Endothelial cell of umbilical vein (primary cell): ENCODE data around the gene KCP. TPM values are rescaled to one million over a fixed set of nuclear protein-coding genes. Genes with fewer than 3 reads are reported as not detected.

Experiments
- BruUV-seq: library from RNA; stranded (reverse); fragments of 400-500 nt; replicated peaks from 2 replicates; lab custom pipeline; 2021; lab: Mats Ljungman, UMichigan
- CTCF ChIA-PET: fragments of 300-600, 350-600 bp; sonication (Branson Sonifier 250); formaldehyde crosslinking; loops from one replicate; lab custom pipeline; 2021; ENCODE audit warnings: antibody characterized with exemption, inconsistent platforms; lab: Charles Lee
- POLR2A ChIA-PET: fragments of 300-600, 350-600 bp; sonication (Branson Sonifier 250); formaldehyde crosslinking; loops from one replicate; lab custom pipeline; 2021; ENCODE audit warnings: antibody characterized with exemption, inconsistent platforms; lab: Charles Lee
- DNase-seq: peaks from one replicate; pipeline ENCODE4 v3.0.0-alpha.2; 2011; ENCODE audit warnings: low read depth, low spot score
- FAIRE-seq: peaks from 2 replicates; lab custom pipeline; 2011; peaks lifted over from hg19 to GRCh38; lab: Jason Lieb, UNC
- H2AFZ ChIP-seq: 2 replicates; pipeline ENCODE4 v1.6.0; 2012; ENCODE audit warnings: low read depth, low read length, control low read depth, inconsistent platforms
- H3K27ac ChIP-seq: 2 replicates; pipeline ENCODE4 v1.5.1; 2011; ENCODE audit warnings: low read depth, mild to moderate bottlenecking, control low read depth, low read length, moderate library complexity; ENCODE audit not compliant: insufficient read depth
- H3K27me3 ChIP-seq, 2 experiments: 2 replicates each; pipeline versions ENCODE4 v1.6.0 to v1.6.1; 2011; ENCODE audit warnings: low read length in 2 of 2, mixed read lengths in 1 of 2; ENCODE audit not compliant: control insufficient read depth in 2 of 2, insufficient read depth in 2 of 2
- H3K36me3 ChIP-seq, 2 experiments: 2 replicates in 1 of 2; 3 replicates in 1 of 2; pipeline ENCODE4 v1.5.1; 2011; ENCODE audit warnings: low read length in 2 of 2, mild to moderate bottlenecking in 1 of 2, moderate library complexity in 1 of 2; ENCODE audit not compliant: control insufficient read depth in 2 of 2, insufficient read depth in 2 of 2; ENCODE audit errors: extremely low read depth in 1 of 2
- H3K4me1 ChIP-seq: 3 replicates; pipeline ENCODE4 v1.5.1; 2011; ENCODE audit warnings: mild to moderate bottlenecking, low read length; ENCODE audit not compliant: control insufficient read depth, insufficient read depth; ENCODE audit errors: extremely low read depth
- H3K4me2 ChIP-seq: 2 replicates; pipeline ENCODE4 v1.6.1; 2011; ENCODE audit warnings: low read length, control low read depth, mixed read lengths; ENCODE audit not compliant: insufficient read depth
- H3K4me3 ChIP-seq, 3 experiments: fragments of 200-600 bp in 1 of 3; sonication (generic), shearing (Covaris generic) in 1 of 3; replicated peaks in 1 of 3; 2 replicates each; pipeline ENCODE4 v1.5.1; 2011 to 2016; ENCODE audit warnings: control low read depth in 3 of 3, low read length in 3 of 3, mild to moderate bottlenecking in 2 of 3, inconsistent platforms in 1 of 3, low read depth in 1 of 3, moderate library complexity in 1 of 3; ENCODE audit not compliant: insufficient read depth in 1 of 3
- H3K79me2 ChIP-seq: 2 replicates; pipeline ENCODE4 v1.6.0; 2012; ENCODE audit warnings: low read length, inconsistent platforms; ENCODE audit not compliant: control insufficient read depth, insufficient read depth
- H3K9ac ChIP-seq: replicated peaks from 2 replicates; pipeline ENCODE3; 2011; ENCODE audit warnings: low read length, control low read depth; ENCODE audit not compliant: insufficient read depth; ENCODE audit errors: extremely low read depth
- H3K9me1 ChIP-seq: replicated peaks from 3 replicates; pipeline ENCODE4 v1.6.0; 2011; ENCODE audit warnings: mild to moderate bottlenecking, low read length; ENCODE audit not compliant: control insufficient read depth, insufficient read depth; ENCODE audit errors: extremely low read depth
- H3K9me3 ChIP-seq: replicated peaks from 2 replicates; pipeline ENCODE4 v1.5.1; 2012; ENCODE audit warnings: low read length, inconsistent platforms; ENCODE audit not compliant: control insufficient read depth, insufficient read depth
- H4K20me1 ChIP-seq: replicated peaks from 2 replicates; pipeline ENCODE3; 2011; ENCODE audit warnings: mild to moderate bottlenecking, low read length; ENCODE audit not compliant: control insufficient read depth, insufficient read depth; ENCODE audit errors: extremely low read depth
- FOS ChIP-seq: IDR thresholded peaks from 2 replicates; pipeline ENCODE4 v1.6.1; 2011; ENCODE audit warnings: mild to moderate bottlenecking, low read length, moderate library complexity, borderline replicate concordance; ENCODE audit not compliant: insufficient read depth
- JUN ChIP-seq: IDR thresholded peaks from 2 replicates; pipeline ENCODE4 v1.6.1; 2011; ENCODE audit warnings: borderline replicate concordance, low read depth; ENCODE audit not compliant: insufficient read length, insufficient read depth
- MAX ChIP-seq: IDR thresholded peaks from 2 replicates; pipeline ENCODE4 v1.6.1; 2011; ENCODE audit not compliant: insufficient read depth, insufficient read length
- MYC ChIP-seq: IDR thresholded peaks from one replicate; pipeline ENCODE4 v1.6.1; 2011; ENCODE audit warnings: mild to moderate bottlenecking, low read depth, low read length
- POLR2A ChIP-seq: IDR thresholded peaks from 2 replicates; pipeline ENCODE4 v1.6.1; 2012; ENCODE audit warnings: low read depth, mild to moderate bottlenecking, control low read depth, low read length
- POLR2AphosphoS5 ChIP-seq: IDR thresholded peaks from 2 replicates; pipeline ENCODE4 v1.6.1; 2012; ENCODE audit warnings: low read depth, mild to moderate bottlenecking, control low read depth, low read length, moderate library complexity; ENCODE audit not compliant: insufficient read depth
- dilution Hi-C: fragments of 300-500 bp; cut with MboI; formaldehyde crosslinking; loops from one replicate; pipeline ENCODE4 v1.15.0; 2019; ENCODE audit warnings: low sequenced_read_pairs; ENCODE audit not compliant: extremely low pct_ligation_motif_present
- intact Hi-C: fragments of 100-400 bp; cut with micrococcal nuclease; formaldehyde crosslinking; loops from one replicate; pipeline ENCODE4 v1.10.0; 2022
- polyA plus RNA-seq, 4 experiments: library from polyadenylated mRNA; depleted of rRNA in 3 of 4; stranded (reverse) in 3 of 4; unstranded in 1 of 4; fragments of >200 nt; gene quantifications; 2 replicates each; pipeline versions ENCODE4 v1.2.1 to v1.2.3, GENCODE V29; 2011 to 2012; ENCODE audit warnings: missing spikeins in 1 of 4
- total RNA-seq: library from RNA; stranded (reverse); gene quantifications from 2 replicates; pipeline ENCODE4 v1.2.3, GENCODE V29; 2021

KCP gene
- total and polyA plus RNA-seq, 2 donors (not counting 3 experiments of a cell fraction or from before 2014, with no cell fraction given): not detected

DNA sequence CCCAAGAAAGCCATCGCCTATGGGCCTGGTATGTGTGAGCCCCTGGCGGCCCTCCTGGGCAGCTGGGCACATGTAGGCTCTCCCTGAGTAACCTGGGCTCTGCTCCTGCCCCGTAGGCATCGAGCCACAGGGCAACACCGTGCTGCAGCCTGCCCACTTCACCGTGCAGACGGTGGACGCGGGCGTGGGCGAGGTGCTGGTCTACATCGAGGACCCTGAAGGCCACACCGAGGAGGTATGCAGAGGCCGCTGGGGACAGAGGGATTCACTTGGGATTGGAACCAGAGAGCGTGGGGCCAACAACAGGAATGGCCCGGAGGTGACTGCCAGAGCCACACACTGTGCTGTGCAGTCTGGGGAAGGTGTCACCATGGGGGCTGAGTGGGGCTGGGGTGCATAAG lies 73.0 kb downstream of the KCP start:
- H3K79me2 ChIP-seq: peaks cover 8% of the 10 kb centered on the region
- no peak for TF ChIP-seq POLR2A
- no peaks in the 10 kb centered on the region for H4K20me1 ChIP-seq

DNA sequence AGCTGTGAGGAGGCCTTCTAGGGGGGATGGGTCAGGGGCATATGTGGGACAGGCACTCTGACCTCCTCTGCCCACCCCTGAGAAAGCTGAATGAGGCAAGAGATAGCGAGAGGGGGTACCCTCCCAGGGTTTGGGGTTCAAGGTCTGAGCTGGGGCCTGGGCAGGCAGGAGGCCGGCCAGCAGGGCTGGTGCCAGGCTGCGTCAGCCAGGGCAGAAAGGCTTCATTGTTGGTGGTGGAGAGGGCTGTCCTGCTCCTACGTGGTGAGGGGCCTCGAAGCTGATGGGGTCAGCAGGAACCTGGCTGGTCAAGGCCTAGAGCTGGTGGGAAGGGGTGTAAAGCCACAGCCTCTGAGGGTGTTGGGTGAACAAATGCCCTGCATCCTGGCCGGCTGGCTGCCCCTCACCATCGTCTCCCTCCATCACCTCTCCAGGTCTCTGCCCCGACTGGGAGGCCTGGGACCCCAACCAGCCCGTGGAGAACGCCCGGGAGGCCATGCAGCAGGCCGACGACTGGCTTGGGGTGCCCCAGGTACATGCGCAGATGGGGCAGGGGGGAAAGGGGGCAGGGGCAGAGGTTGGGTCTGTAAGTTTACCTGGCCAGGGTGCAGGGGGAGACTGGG lies 73.7 kb downstream of the KCP start:
- TF ChIP-seq JUN (no peak), MYC (no peak), FOS (no peak), MAX (no peak), POLR2AphosphoS5 (no peak)
- BruUV-seq: no TSS peak
- Histone ChIP-seq H3K36me3 (peaks cover 11 to 54% of the 10 kb centered on the region in 2 experiments), H2AFZ (no peak overlapping the region), H3K9me3 (no peaks in the 10 kb centered on the region), H3K9ac (no peak overlapping the region), H4K20me1 (no peaks in the 10 kb centered on the region), H3K27ac (no peak overlapping the region), H3K9me1 (no peaks in the 10 kb centered on the region), H3K27me3 (no peaks in the 10 kb centered on the region), H3K4me3 (no peak overlapping the region), H3K4me1 (peaks cover 18% of the 10 kb centered on the region), H3K79me2 (peaks cover 14% of the 10 kb centered on the region), H3K4me2 (no peak overlapping the region)
- FAIRE-seq (no peak), DNase-seq (no peak)
- ChIA-PET POLR2A (no interaction called here), CTCF (no interaction called here)
- dilution Hi-C loops: no loop called here
- intact Hi-C loops: no loop called here

More for the DNA sequence above, 73.0 kb downstream of the KCP start:
- Histone ChIP-seq H3K4me1 (peaks cover 13% of the 10 kb centered on the region), H3K36me3 (peaks cover 11 to 59% of the 10 kb centered on the region in 2 experiments), H3K9me3 (no peaks in the 10 kb centered on the region), H3K4me2 (no peak overlapping the region), H3K27ac (no peak overlapping the region), H3K9me1 (no peaks in the 10 kb centered on the region), H3K27me3 (no peaks in the 10 kb centered on the region), H2AFZ (no peak overlapping the region), H3K9ac (no peak overlapping the region), H3K4me3 (no peak overlapping the region)
- ChIA-PET POLR2A (no interaction called here), CTCF (no interaction called here)
- intact Hi-C loops (no loop called here), dilution Hi-C loops (no loop called here)
- DNase-seq: no peak
- BruUV-seq: TSS peak; percentile 57
- no peak for FAIRE-seq
